ENCODE measurements around the gene AAK1. TPM values are rescaled to one million over a fixed set of nuclear protein-coding genes. Genes with fewer than 3 reads are reported as not detected.

AAK1 gene
- total RNA-seq, 4 donors from 2014 or later = 28.0 to 35.5 (median 32.8) TPM

DNA sequence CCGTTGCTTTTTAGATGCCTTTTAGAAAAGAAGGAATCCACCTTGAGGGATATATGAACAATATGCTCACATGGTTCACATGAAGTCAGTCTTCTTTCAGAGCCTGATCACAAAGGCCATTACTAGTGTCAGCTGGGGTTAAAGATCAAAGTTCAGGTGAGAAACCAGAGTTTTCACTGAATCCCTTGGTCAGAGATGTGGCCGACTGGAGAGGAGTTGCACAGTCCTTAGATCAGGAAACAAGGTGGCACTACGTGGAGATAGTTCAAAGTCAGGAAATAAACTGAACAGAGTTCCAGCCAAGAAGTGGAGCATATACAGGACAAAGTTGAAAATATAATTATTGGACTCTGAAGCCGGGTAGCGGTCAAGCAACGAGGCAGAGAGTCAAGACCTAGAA, 54.6 kb downstream of the AAK1 start:
- intact Hi-C loops (cut with DNase I) = no loop called here
- no peaks in the 10 kb centered on the region for H3K36me3 ChIP-seq
- WGBS, 2 donors = 80 to 83% methylated on average over 6 of the region's 6 CpGs
- no peak overlapping the region for H3K27ac ChIP-seq
- H3K27me3 ChIP-seq = no peaks in the 10 kb centered on the region
- H3K4me3 ChIP-seq = no peak overlapping the region
- no peak for DNase-seq
- TF ChIP-seq POLR2A (IDR thresholded peaks at IDR 0.05) = no peak
- TF ChIP-seq, protein P1, sequence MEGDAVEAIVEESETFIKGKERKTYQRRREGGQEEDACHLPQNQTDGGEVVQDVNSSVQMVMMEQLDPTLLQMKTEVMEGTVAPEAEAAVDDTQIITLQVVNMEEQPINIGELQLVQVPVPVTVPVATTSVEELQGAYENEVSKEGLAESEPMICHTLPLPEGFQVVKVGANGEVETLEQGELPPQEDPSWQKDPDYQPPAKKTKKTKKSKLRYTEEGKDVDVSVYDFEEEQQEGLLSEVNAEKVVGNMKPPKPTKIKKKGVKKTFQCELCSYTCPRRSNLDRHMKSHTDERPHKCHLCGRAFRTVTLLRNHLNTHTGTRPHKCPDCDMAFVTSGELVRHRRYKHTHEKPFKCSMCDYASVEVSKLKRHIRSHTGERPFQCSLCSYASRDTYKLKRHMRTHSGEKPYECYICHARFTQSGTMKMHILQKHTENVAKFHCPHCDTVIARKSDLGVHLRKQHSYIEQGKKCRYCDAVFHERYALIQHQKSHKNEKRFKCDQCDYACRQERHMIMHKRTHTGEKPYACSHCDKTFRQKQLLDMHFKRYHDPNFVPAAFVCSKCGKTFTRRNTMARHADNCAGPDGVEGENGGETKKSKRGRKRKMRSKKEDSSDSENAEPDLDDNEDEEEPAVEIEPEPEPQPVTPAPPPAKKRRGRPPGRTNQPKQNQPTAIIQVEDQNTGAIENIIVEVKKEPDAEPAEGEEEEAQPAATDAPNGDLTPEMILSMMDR (IDR thresholded peaks at IDR 0.05) = no peak
- no peaks in the 10 kb centered on the region for H3K9me3 ChIP-seq
- peaks cover 0 to 26% (median 6%) of the 10 kb centered on the region in 3 donors for H3K4me1 ChIP-seq

DNA sequence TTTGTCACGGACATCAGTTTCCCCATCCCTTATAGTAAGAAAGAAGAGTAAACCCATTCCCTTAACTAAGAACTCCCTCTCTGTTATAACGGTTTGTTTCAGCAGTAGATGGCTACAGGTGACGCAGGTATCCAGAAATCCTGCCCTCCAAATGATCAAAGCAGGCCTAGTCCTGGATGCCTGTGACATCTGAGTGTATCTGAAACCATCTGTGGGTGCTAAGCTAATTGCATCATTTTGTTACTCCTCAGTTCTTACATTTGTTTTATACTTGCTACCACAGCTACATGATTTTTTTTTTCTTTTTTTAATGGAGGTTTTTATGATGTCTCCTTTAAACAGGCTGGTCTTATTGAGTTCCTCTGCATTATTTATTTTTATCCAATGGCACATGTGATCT, 55.1 kb downstream of the AAK1 start:
- 88 to 95% methylated on average over 3 of the region's 3 CpGs for WGBS, 2 donors
- H3K27ac ChIP-seq = no peak overlapping the region
- no peaks in the 10 kb centered on the region for H3K27me3 ChIP-seq
- H3K36me3 ChIP-seq = no peaks in the 10 kb centered on the region
- no peak overlapping the region for H3K4me3 ChIP-seq
- H3K4me1 ChIP-seq = peaks cover under 1 to 31% (median 6%) of the 10 kb centered on the region in 3 donors
- intact Hi-C loops (cut with DNase I) = no loop called here
- TF ChIP-seq, protein P1 (IDR thresholded peaks at IDR 0.05) = no peak
- no peak for TF ChIP-seq POLR2A (IDR thresholded peaks at IDR 0.05)
- DNase-seq = no peak
- no peaks in the 10 kb centered on the region for H3K9me3 ChIP-seq

DNA sequence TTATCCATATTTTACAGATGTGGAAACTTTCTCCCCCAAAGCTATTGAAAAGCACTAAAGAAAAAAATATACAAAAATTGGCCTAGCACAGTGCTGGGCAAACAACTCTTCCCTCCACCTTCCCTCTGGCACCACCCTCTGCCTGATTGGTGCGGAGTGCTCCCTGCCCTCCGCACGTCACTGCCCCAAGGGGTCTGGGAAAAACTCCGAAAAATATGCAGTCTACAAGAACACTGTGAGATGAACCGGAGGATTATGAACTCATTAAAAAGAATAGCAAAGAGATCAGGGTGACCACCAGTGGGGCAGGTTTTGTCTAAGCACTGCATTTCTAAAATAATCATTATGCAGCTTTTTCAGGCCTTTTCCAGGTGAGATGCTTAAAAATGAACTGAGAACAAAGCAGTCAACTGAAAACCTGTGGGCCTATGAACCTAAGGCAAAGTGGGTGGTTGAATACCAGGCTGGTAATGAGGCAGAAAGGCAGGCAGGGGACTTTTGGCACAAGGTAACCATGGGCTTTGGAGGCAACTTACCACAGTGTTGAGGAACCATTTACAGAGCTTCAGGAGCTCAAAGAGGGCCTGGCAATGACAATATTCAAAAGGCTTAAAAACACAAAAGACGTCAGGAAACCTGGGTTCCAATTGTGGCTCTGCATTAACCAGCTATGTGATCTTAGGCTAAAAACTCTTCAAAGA, 57.5 kb downstream of the AAK1 start:
- no peaks in the 10 kb centered on the region for H3K36me3 ChIP-seq
- no peaks in the 10 kb centered on the region for H3K27me3 ChIP-seq
- no peak for TF ChIP-seq POLR2A (IDR thresholded peaks at IDR 0.05)
- TF ChIP-seq, protein P1 (IDR thresholded peaks at IDR 0.05) = no peak
- peaks cover 6 to 52% (median 12%) of the 10 kb centered on the region in 3 donors for H3K4me1 ChIP-seq
- H3K27ac ChIP-seq = peak overlapping the region in 1 of 4 donors; percentile 10
- H3K9me3 ChIP-seq = no peaks in the 10 kb centered on the region
- intact Hi-C loops (cut with DNase I) = no loop called here
- DNase-seq = no peak
- 64 to 67% methylated on average over 6 of the region's 6 CpGs for WGBS, 2 donors
- no peak overlapping the region for H3K4me3 ChIP-seq

DNA sequence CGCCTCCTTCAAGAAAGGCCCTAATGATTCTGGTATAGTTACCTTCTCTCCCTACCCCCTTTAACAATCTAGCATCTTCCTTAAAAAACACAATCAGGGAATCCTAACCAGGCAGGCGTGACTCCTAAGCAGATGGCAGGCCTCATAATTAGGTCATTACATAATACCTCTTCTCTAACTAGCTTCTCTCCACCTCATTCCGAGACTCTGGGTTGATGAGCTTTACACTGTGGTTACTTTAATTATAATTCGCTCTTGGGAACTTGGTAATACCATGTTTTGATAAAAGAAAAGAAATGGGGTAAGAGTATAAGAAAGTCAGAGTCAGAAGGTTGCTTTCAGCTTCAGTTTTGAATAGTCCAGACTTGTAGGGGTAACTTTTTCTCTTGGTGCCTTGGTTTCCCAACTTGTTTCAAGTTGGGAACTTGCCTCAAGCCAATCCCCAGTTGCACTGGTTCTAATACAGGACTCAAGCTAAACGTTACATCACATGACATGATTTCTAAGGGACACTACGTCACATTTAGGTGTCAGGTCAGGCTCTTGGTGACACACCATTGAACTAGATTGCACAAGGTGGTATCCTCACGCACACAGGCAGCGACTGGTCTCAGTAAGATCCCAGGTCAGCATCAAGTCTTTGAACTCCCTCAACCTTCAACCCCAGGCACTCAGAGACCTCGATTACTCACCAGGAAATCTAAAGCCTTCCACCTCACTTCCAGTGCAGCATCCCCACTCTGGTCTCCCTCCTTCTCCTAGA, 59.2 kb downstream of the AAK1 start:
- WGBS, 2 donors = 85% methylated on average over 9 of the region's 9 CpGs
- H3K4me1 ChIP-seq = peaks cover 0 to 46% (median 12%) of the 10 kb centered on the region in 3 donors
- no peaks in the 10 kb centered on the region for H3K36me3 ChIP-seq
- no peak for DNase-seq
- no peak overlapping the region for H3K27ac ChIP-seq
- TF ChIP-seq, protein P1 (IDR thresholded peaks at IDR 0.05) = no peak
- TF ChIP-seq POLR2A (IDR thresholded peaks at IDR 0.05) = no peak
- no peaks in the 10 kb centered on the region for H3K9me3 ChIP-seq
- H3K4me3 ChIP-seq = no peak overlapping the region
- no peaks in the 10 kb centered on the region for H3K27me3 ChIP-seq
- intact Hi-C loops (cut with DNase I) = no loop called here

DNA sequence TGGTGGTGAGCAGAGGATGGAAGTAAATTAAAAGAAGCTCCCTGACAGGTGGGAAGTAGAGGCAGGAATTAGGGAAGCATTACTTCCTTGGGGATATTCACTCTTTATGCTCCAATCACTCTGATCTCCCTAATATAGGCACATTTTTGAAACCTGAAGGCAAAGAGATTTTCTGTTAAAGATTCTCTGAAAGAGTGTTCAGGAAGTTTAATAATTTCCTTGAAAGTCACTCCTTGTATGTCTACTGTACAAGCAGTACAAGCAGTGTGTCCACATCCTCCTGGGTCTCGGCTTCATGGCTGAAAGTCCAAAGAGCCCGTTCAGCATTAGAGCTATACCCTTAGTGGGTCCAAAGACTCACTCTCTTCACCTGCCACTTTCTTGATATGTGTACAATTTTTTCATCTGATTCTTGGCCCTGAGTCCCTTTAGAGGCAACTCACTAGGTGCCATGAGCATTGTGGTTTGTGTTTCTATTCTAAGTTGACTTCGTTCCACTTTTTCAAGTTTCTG, 60.2 kb downstream of the AAK1 start:
- WGBS, 2 donors = 83 to 86% methylated on average over 3 of the region's 3 CpGs
- no peak overlapping the region for H3K4me3 ChIP-seq
- H3K36me3 ChIP-seq = no peaks in the 10 kb centered on the region
- no peak overlapping the region for H3K27ac ChIP-seq
- intact Hi-C loops (cut with DNase I) = no loop called here
- no peaks in the 10 kb centered on the region for H3K27me3 ChIP-seq
- H3K9me3 ChIP-seq = no peaks in the 10 kb centered on the region
- peaks cover 0 to 47% (median 12%) of the 10 kb centered on the region in 3 donors for H3K4me1 ChIP-seq
- no peak for DNase-seq
- TF ChIP-seq, protein P1 (IDR thresholded peaks at IDR 0.05) = no peak
- no peak for TF ChIP-seq POLR2A (IDR thresholded peaks at IDR 0.05)

All from esophagus squamous epithelium (tissue), 5 donors.